WTC11 (cell line): Measurements from ENCODE around the gene MGARP.

Experiments used
- AR ChIP-seq: fragments of 250-450 bp; sonication (Bioruptor Pico); IDR thresholded peaks from 2 replicates; pipeline ENCODE4 v1.9.0; 2021; ENCODE audit warnings: mild to moderate bottlenecking
- ELF4 ChIP-seq: sonication (generic); formaldehyde crosslinking; IDR thresholded peaks from 2 replicates; pipeline ENCODE4 v1.8.1; 2022; ENCODE audit warnings: low read depth, mild to moderate bottlenecking, moderate library complexity, missing genetic modification reagents
- ESRRA ChIP-seq: sonication (generic); formaldehyde crosslinking; IDR thresholded peaks from 2 replicates; pipeline ENCODE4 v1.8.1; 2022; ENCODE audit warnings: mild to moderate bottlenecking, missing genetic modification reagents, borderline replicate concordance
- NFATC4 ChIP-seq: fragments of 250-450 bp; sonication (Bioruptor Pico); IDR thresholded peaks from 2 replicates; pipeline ENCODE4 v1.9.0; 2021; ENCODE audit warnings: mild to moderate bottlenecking
- NR3C1 ChIP-seq: sonication (generic); formaldehyde crosslinking; conservative IDR thresholded peaks from 2 replicates; pipeline ENCODE4 v1.8.1; 2023; ENCODE audit warnings: low read depth, mild to moderate bottlenecking, missing genetic modification reagents
- TEAD4 ChIP-seq: sonication (generic); formaldehyde crosslinking; IDR thresholded peaks from 2 replicates; pipeline ENCODE4 v1.8.0; 2022; ENCODE audit warnings: mild to moderate bottlenecking, missing genetic modification reagents
- ZNF512 ChIP-seq: sonication (generic); formaldehyde crosslinking; IDR thresholded peaks from 2 replicates; pipeline ENCODE4 v1.8.1; 2022; ENCODE audit warnings: missing genetic modification reagents, borderline replicate concordance
- TF ChIP-seq, protein P1 (sequence below): fragments of 200-600 bp; IDR thresholded peaks from 2 replicates; pipeline ENCODE4 v1.8.0; 2022; ENCODE audit warnings: antibody characterized with exemption
- TF ChIP-seq, protein P2 (sequence below): sonication (generic); formaldehyde crosslinking; IDR thresholded peaks from 2 replicates; pipeline ENCODE4 v1.8.1; 2022; ENCODE audit warnings: low read depth, missing genetic modification reagents, borderline replicate concordance

GRCh38 chr4:139242511-139243051 lies 37.4 kb downstream of the MGARP start:
- TF ChIP-seq, protein P1, sequence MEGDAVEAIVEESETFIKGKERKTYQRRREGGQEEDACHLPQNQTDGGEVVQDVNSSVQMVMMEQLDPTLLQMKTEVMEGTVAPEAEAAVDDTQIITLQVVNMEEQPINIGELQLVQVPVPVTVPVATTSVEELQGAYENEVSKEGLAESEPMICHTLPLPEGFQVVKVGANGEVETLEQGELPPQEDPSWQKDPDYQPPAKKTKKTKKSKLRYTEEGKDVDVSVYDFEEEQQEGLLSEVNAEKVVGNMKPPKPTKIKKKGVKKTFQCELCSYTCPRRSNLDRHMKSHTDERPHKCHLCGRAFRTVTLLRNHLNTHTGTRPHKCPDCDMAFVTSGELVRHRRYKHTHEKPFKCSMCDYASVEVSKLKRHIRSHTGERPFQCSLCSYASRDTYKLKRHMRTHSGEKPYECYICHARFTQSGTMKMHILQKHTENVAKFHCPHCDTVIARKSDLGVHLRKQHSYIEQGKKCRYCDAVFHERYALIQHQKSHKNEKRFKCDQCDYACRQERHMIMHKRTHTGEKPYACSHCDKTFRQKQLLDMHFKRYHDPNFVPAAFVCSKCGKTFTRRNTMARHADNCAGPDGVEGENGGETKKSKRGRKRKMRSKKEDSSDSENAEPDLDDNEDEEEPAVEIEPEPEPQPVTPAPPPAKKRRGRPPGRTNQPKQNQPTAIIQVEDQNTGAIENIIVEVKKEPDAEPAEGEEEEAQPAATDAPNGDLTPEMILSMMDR, result no peak
- TF ChIP-seq, protein P2, sequence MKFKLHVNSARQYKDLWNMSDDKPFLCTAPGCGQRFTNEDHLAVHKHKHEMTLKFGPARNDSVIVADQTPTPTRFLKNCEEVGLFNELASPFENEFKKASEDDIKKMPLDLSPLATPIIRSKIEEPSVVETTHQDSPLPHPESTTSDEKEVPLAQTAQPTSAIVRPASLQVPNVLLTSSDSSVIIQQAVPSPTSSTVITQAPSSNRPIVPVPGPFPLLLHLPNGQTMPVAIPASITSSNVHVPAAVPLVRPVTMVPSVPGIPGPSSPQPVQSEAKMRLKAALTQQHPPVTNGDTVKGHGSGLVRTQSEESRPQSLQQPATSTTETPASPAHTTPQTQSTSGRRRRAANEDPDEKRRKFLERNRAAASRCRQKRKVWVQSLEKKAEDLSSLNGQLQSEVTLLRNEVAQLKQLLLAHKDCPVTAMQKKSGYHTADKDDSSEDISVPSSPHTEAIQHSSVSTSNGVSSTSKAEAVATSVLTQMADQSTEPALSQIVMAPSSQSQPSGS (CRISPR knock-in tag), result no peak
- TF ChIP-seq AR (CRISPR knock-in tag), result no peak
- TF ChIP-seq ZNF512 (CRISPR knock-in tag), result no peak
- no peak for TF ChIP-seq ELF4 (CRISPR knock-in tag)
- TF ChIP-seq NFATC4, result no peak
- TF ChIP-seq TEAD4, result no peak
- TF ChIP-seq ESRRA (CRISPR knock-in tag), result no peak
- no peak for TF ChIP-seq NR3C1
